Smooth muscle cell (in vitro differentiated cells): ENCODE data around the gene DLX2. TPM values are rescaled to one million over a fixed set of nuclear protein-coding genes. Genes with fewer than 3 reads are reported as not detected.

Experiments used
- DNase-seq: peaks from one replicate; lab custom pipeline; 2025; ENCODE audit not compliant: unreplicated experiment; lab: John Stamatoyannopoulos, UW
- H2AFZ ChIP-seq: fragments of 200-600 bp; sonication (generic); 2 replicates; pipeline ENCODE4 v1.6.0; 2016; ENCODE audit warnings: antibody characterized with exemption, low read depth, mild to moderate bottlenecking
- H3F3A ChIP-seq: fragments of 200-600 bp; sonication (generic); 2 replicates; pipeline ENCODE4 v1.6.0; 2017; ENCODE audit warnings: antibody characterized with exemption, low read depth
- H3K27ac ChIP-seq: fragments of 200-600 bp; sonication (generic); 2 replicates; pipeline ENCODE4 v1.5.1; 2016; ENCODE audit warnings: low read depth, mild to moderate bottlenecking
- H3K27me3 ChIP-seq: fragments of 200-600 bp; sonication (generic); 2 replicates; pipeline ENCODE4 v1.6.1; 2016; ENCODE audit warnings: low read depth, mild to moderate bottlenecking
- H3K36me3 ChIP-seq: fragments of 200-600 bp; sonication (generic); 2 replicates; pipeline ENCODE4 v1.5.1; 2016; ENCODE audit warnings: low read depth
- H3K4me1 ChIP-seq: fragments of 200-600 bp; sonication (generic); 2 replicates; pipeline ENCODE4 v1.5.1; 2016; ENCODE audit warnings: low read depth
- H3K4me2 ChIP-seq: fragments of 200-600 bp; sonication (generic); 2 replicates; pipeline ENCODE4 v1.6.0; 2016; ENCODE audit warnings: mild to moderate bottlenecking
- H3K4me3 ChIP-seq: fragments of 200-600 bp; sonication (generic); 2 replicates; pipeline ENCODE4 v1.5.1; 2016; ENCODE audit warnings: mild to moderate bottlenecking
- H3K79me2 ChIP-seq: fragments of 200-600 bp; sonication (generic); 2 replicates; pipeline ENCODE4 v1.6.0; 2016; ENCODE audit warnings: low read depth, mild to moderate bottlenecking
- H3K9ac ChIP-seq: fragments of 200-600 bp; sonication (generic); 2 replicates; pipeline ENCODE4 v1.6.0; 2016; ENCODE audit warnings: low read depth
- H3K9me3 ChIP-seq: fragments of 200-600 bp; sonication (generic); replicated peaks from 2 replicates; pipeline ENCODE4 v1.5.1; 2016; ENCODE audit warnings: low read depth
- H4K20me1 ChIP-seq: fragments of 200-600 bp; sonication (generic); 2 replicates; pipeline ENCODE4 v1.6.0; 2016; ENCODE audit warnings: low read depth
- CTCF ChIP-seq: fragments of 200-600 bp; sonication (generic); IDR thresholded peaks from 2 replicates; pipeline ENCODE4 v1.5.1; 2017; ENCODE audit warnings: borderline replicate concordance, mild to moderate bottlenecking, antibody characterized with exemption; ENCODE audit not compliant: insufficient read depth, poor library complexity, severe bottlenecking
- WGBS: methylation state at CpG from one replicate; pipeline ENCODE4 v1.1.7; 2016; ENCODE audit warnings: low lambda C conversion rate; 5-methylcytosine and 5-hydroxymethylcytosine counted together
- polyA plus RNA-seq: library from polyadenylated mRNA; unstranded; fragments of >200 nt; fragmentation: Nextera tagmentation; extraction: Ambion mirVana; gene quantifications from 2 replicates; pipeline ENCODE4 v1.2.1, GENCODE V29; 2016
- total RNA-seq: library from RNA; depleted of rRNA; stranded (reverse); fragments of >200 nt; gene quantifications from 2 replicates; pipeline ENCODE4 v1.2.3, GENCODE V29; 2014

DLX2 gene
- total and polyA plus RNA-seq, 2 experiments from 2014 or later = 1.9 TPM

- Histone ChIP-seq H3K4me3 (no peak overlapping the region), H3F3A (no peaks in the 10 kb centered on the region), H3K4me1 (peaks cover 33% of the 10 kb centered on the region), H3K36me3 (no peaks in the 10 kb centered on the region), H3K27me3 (peaks cover 94% of the 10 kb centered on the region), H3K9ac (no peak overlapping the region), H3K4me2 (no peak overlapping the region), H3K27ac (no peak overlapping the region), H3K9me3 (no peaks in the 10 kb centered on the region), H2AFZ (no peak overlapping the region), H4K20me1 (no peaks in the 10 kb centered on the region), H3K79me2 (no peaks in the 10 kb centered on the region)
- no peak for DNase-seq
- no peak for TF ChIP-seq CTCF
- 26% methylated on average over 13 of the region's 13 CpGs for WGBS
These were observed 11.6 kb downstream of the DLX2 start for GRCh38 chr2:172091000-172091641.

- no peak overlapping the region for H3K9ac ChIP-seq
- no peaks in the 10 kb centered on the region for H3K36me3 ChIP-seq
- H2AFZ ChIP-seq = no peak overlapping the region
- H3K4me2 ChIP-seq = no peak overlapping the region
- peaks cover 100% of the 10 kb centered on the region for H3K27me3 ChIP-seq
- TF ChIP-seq CTCF = no peak
- H3K79me2 ChIP-seq = no peaks in the 10 kb centered on the region
- no peak overlapping the region for H3K27ac ChIP-seq
- whole genome bisulfite sequencing = 5% methylated on average over 36 of the region's 39 CpGs
- no peaks in the 10 kb centered on the region for H3K9me3 ChIP-seq
- H3F3A ChIP-seq = no peaks in the 10 kb centered on the region
- H4K20me1 ChIP-seq = no peaks in the 10 kb centered on the region
- no peak for DNase-seq
- no peak overlapping the region for H3K4me3 ChIP-seq
- H3K4me1 ChIP-seq = peaks cover 36% of the 10 kb centered on the region
These were observed 12.4 kb downstream of the DLX2 start for GRCh38 chr2:172090044-172090961.

DNA sequence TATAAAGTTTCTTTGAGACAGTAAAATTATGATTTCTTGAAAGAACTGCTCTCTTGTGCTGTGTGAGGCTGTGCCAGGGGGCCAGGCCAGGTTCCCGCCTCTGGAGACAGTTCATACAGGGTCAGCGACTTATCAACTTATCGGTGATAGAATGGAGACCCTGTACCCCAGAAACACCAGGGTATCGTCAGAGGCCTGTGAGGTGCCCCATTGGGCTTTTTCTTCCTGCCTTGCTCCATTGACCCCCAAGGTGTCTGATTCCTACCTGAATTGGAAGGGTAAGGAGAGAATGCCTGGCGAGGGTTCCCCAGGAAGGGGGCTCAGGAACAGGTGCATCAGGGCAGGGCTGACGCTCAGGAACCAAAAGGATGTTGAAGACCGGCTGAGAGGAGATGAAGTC, 13.1 kb downstream of the DLX2 start:
- H3K27me3 ChIP-seq = peaks cover 100% of the 10 kb centered on the region
- no peak overlapping the region for H3K27ac ChIP-seq
- H2AFZ ChIP-seq = no peak overlapping the region
- TF ChIP-seq CTCF = no peak
- no peaks in the 10 kb centered on the region for H4K20me1 ChIP-seq
- H3K9ac ChIP-seq = no peak overlapping the region
- no peak overlapping the region for H3K4me3 ChIP-seq
- no peaks in the 10 kb centered on the region for H3F3A ChIP-seq
- no peaks in the 10 kb centered on the region for H3K9me3 ChIP-seq
- no peaks in the 10 kb centered on the region for H3K36me3 ChIP-seq
- WGBS = 43% methylated on average over 7 of the region's 7 CpGs
- H3K79me2 ChIP-seq = no peaks in the 10 kb centered on the region
- peaks cover 32% of the 10 kb centered on the region for H3K4me1 ChIP-seq
- no peak for DNase-seq
- no peak overlapping the region for H3K4me2 ChIP-seq
